MCF 10A (cell line): ENCODE results near the gene ARL13B. TPM values are rescaled to one million over a fixed set of nuclear protein-coding genes. Genes with fewer than 3 reads are reported as not detected.

Source experiments
- Bru-seq: library from RNA; stranded (reverse); fragments of 400-500 nt; gene quantifications from one replicate; lab custom pipeline; 2021; lab: Mats Ljungman, UMichigan
- BruChase-seq, 2 experiments: library from RNA; stranded (reverse); fragments of 400-500 nt; gene quantifications; one replicate each; lab custom pipeline; 2021; lab: Mats Ljungman, UMichigan
- BruUV-seq: library from RNA; stranded (reverse); fragments of 400-500 nt; replicated peaks from 2 replicates; lab custom pipeline; 2021; lab: Mats Ljungman, UMichigan
- CTCF ChIA-PET: fragments of 300-600 bp; sonication (Branson Sonifier 250); formaldehyde crosslinking; extraction: SDS; loops from one replicate; lab custom pipeline; 2021; ENCODE audit warnings: antibody characterized with exemption, inconsistent platforms; lab: Yijun Ruan, JAX
- POLR2A ChIA-PET: fragments of 300-600, 350-650 bp; sonication (Branson Sonifier 250); formaldehyde crosslinking; extraction: SDS; loops from one replicate; lab custom pipeline; 2020; ENCODE audit warnings: antibody characterized with exemption, inconsistent platforms; lab: Yijun Ruan, JAX
- DNase-seq: peaks from one replicate; pipeline ENCODE4 v3.0.0-alpha.2; 2018; ENCODE audit not compliant: unreplicated experiment
- H3K27ac Mint-ChIP-seq: one replicate; pipeline ENCODE4 v1.8.0; 2022; ENCODE audit warnings: mild to moderate bottlenecking, low read depth, mixed read lengths; ENCODE audit not compliant: unreplicated experiment
- H3K27me3 Mint-ChIP-seq: one replicate; pipeline ENCODE4 v1.8.0; 2022; ENCODE audit warnings: mixed read lengths; ENCODE audit not compliant: insufficient read depth, unreplicated experiment
- H3K36me3 Mint-ChIP-seq: one replicate; pipeline ENCODE4 v1.8.0; 2022; ENCODE audit warnings: mild to moderate bottlenecking, moderate library complexity, mixed read lengths; ENCODE audit not compliant: insufficient read depth, unreplicated experiment
- H3K4me1 Mint-ChIP-seq: one replicate; pipeline ENCODE4 v1.8.0; 2022; ENCODE audit warnings: mixed read lengths; ENCODE audit not compliant: insufficient read depth, unreplicated experiment
- H3K4me3 Mint-ChIP-seq: one replicate; pipeline ENCODE4 v1.8.0; 2022; ENCODE audit warnings: mild to moderate bottlenecking, moderate library complexity, mixed read lengths; ENCODE audit not compliant: unreplicated experiment
- H3K9me3 Mint-ChIP-seq: one replicate; pipeline ENCODE4 v1.8.0; 2022; ENCODE audit warnings: mixed read lengths; ENCODE audit not compliant: unreplicated experiment
- CTCF ChIP-seq: fragments of 200-600 bp; IDR thresholded peaks from one replicate; pipeline ENCODE4 v1.8.0; 2022; ENCODE audit warnings: antibody characterized with exemption, mild to moderate bottlenecking; ENCODE audit not compliant: unreplicated experiment
- intact Hi-C: fragments of 100-400 bp; cut with micrococcal nuclease; formaldehyde crosslinking; loops from 2 replicates; pipeline ENCODE4 v1.14.1; 2022
- long read RNA-seq: library from polyadenylated mRNA; stranded (forward); transcript quantifications from one replicate; pipeline ENCODE4 v2.0.0, GENCODE V29; 2022
- total RNA-seq: library from RNA; stranded (reverse); gene quantifications from 2 replicates; pipeline ENCODE4 v1.2.3, GENCODE V29; 2022

Gene ARL13B
- total RNA-seq (22.0 and 26.0 TPM in 2 replicates), Bru-seq, nascent RNA (percentile 72 among the genes with signal in this experiment), BruChase-seq, experiment 1, labeled RNA remaining after a 6-hour chase (percentile 80 among the genes with signal in this experiment), BruChase-seq, experiment 2, labeled RNA remaining after a 2-hour chase (percentile 76 among the genes with signal in this experiment)
- long read RNA-seq, transcript ARL13B-203 (10 exons, 2,453 nt): major isoform, 17 of 51 reads
- long read RNA-seq, partial matches to known transcripts: 0 of 51 reads
- long read RNA-seq, other reads (novel, unspliced or antisense): 26 of 51 reads

- H3K9me3 Mint-ChIP-seq: no peaks in the 10 kb centered on the region
- H3K36me3 Mint-ChIP-seq: no peaks in the 10 kb centered on the region
- BruUV-seq: TSS peak; percentile 49
- no peaks in the 10 kb centered on the region for H3K27me3 Mint-ChIP-seq
- peak within 1 kb of the TSS; percentile 83 for H3K4me3 Mint-ChIP-seq
- peaks cover 10% of the 10 kb centered on the region for H3K4me1 Mint-ChIP-seq
- CTCF ChIA-PET: interaction anchor here (1.5 to 2.1 kb wide), 2 partner anchors 25 to 27 kb away, joined by 4 to 5 read pairs; no protein-coding TSS in a partner anchor
- POLR2A ChIA-PET: interaction anchor here (0.6 to 2.8 kb wide), 13 partner anchors 9 to 136 kb away, joined by 3 to 14 read pairs (median 3); partner anchors contain the start of genes DHFR2 and NSUN3
- H3K27ac Mint-ChIP-seq: peak within 1 kb of the TSS; percentile 98
- DNase-seq: peak; percentile 99
- intact Hi-C loops: loop anchor here (10.0 kb wide), 1 partner anchor 135 kb away; no protein-coding TSS in a partner anchor
- no peak for TF ChIP-seq CTCF
Measured at GRCh38 chr3:93979850-93980676, at the start of gene ARL13B. TSS of gene ARL13B (plus strand) at chr3:93980155. CDS start at chr3:93980424, 269 bp downstream.

- no peak for TF ChIP-seq CTCF
- H3K27ac Mint-ChIP-seq: no peak overlapping the region
- DNase-seq: no peak
- H3K36me3 Mint-ChIP-seq: no peaks in the 10 kb centered on the region
- no peaks in the 10 kb centered on the region for H3K27me3 Mint-ChIP-seq
- H3K4me1 Mint-ChIP-seq: peaks cover 6% of the 10 kb centered on the region
- H3K9me3 Mint-ChIP-seq: no peaks in the 10 kb centered on the region
- H3K4me3 Mint-ChIP-seq: no peak overlapping the region
- CTCF ChIA-PET: no interaction called here
- intact Hi-C loops: no loop called here
- BruUV-seq: no TSS peak
- POLR2A ChIA-PET: interaction anchor here (0.6 kb wide), 1 partner anchor 155 kb away, joined by 3 read pairs; no protein-coding TSS in a partner anchor
Measured at GRCh38 chr3:93931597-93932229, 48.2 kb upstream of the ARL13B start.

- no peak for TF ChIP-seq CTCF
- Mint-ChIP-seq H3K36me3 (no peaks in the 10 kb centered on the region), H3K9me3 (no peaks in the 10 kb centered on the region), H3K27ac (no peak overlapping the region), H3K4me3 (no peak overlapping the region), H3K4me1 (peaks cover 6% of the 10 kb centered on the region), H3K27me3 (no peaks in the 10 kb centered on the region)
- DNase-seq: no peak
- BruUV-seq: no TSS peak
- intact Hi-C loops: no loop called here
- CTCF ChIA-PET: no interaction called here
- POLR2A ChIA-PET: no interaction called here
Measured at GRCh38 chr3:93934366-93935046, 45.4 kb upstream of the ARL13B start.
